Hematopoietic multipotent progenitor cell treated with erythropoietin and hydrocortisone succinate and interleukin-3 and kit ligand, for 4 days (in vitro differentiated cells): ENCODE measurements around the gene DTNA.
A peak's percentile ranks its signal among the peaks of the same experiment; 100 is the strongest.
"Not testable (repeated sequence)": the region's sequence is repeated elsewhere in the genome, so short reads cannot be mapped to it uniquely, and the experiment has no call there.

Experiments used
- DNase-seq: peaks from one replicate; pipeline ENCODE4 v3.0.0-alpha.2; 2015

DTNA gene

GRCh38 chr18:34864836-34865497 is 154.9 kb downstream of the DTNA start:
- peak; percentile 10 for DNase-seq

GRCh38 chr18:34866310-34866709 is 156.2 kb downstream of the DTNA start:
- no peak for DNase-seq

GRCh38 chr18:34866739-34867138 is 156.6 kb downstream of the DTNA start:
- DNase-seq, result peak; percentile 49

- DNase-seq, result peak; percentile 67
These were observed 157.4 kb downstream of the DTNA start for GRCh38 chr18:34867520-34867919.

GRCh38 chr18:34870555-34871310 is 160.6 kb downstream of the DTNA start:
- DNase-seq, result no peak

GRCh38 chr18:34871435-34871834 is 161.3 kb downstream of the DTNA start:
- no peak for DNase-seq

- no peak for DNase-seq
These were observed 162.0 kb downstream of the DTNA start for GRCh38 chr18:34872066-34872465.

- no peak for DNase-seq
These were observed 164.0 kb downstream of the DTNA start for GRCh38 chr18:34873986-34874580.

GRCh38 chr18:34875150-34875549 is 165.1 kb downstream of the DTNA start:
- DNase-seq, result no peak

GRCh38 chr18:34880403-34880802 is 170.3 kb downstream of the DTNA start:
- DNase-seq, result no peak

GRCh38 chr18:34880882-34881834 is 171.1 kb downstream of the DTNA start:
- DNase-seq, result peak; percentile 35

GRCh38 chr18:34884436-34884835 is 174.3 kb downstream of the DTNA start:
- DNase-seq, result no peak

- DNase-seq, result no peak
These were observed 176.1 kb downstream of the DTNA start for GRCh38 chr18:34886177-34886576.

GRCh38 chr18:34887881-34888580 is 177.9 kb downstream of the DTNA start:
- no peak for DNase-seq

- peak; percentile 39 for DNase-seq
These were observed 180.5 kb downstream of the DTNA start for GRCh38 chr18:34890486-34891085.

- DNase-seq, result no peak
These were observed 182.3 kb downstream of the DTNA start for GRCh38 chr18:34892379-34892778.

- DNase-seq, result no peak
These were observed 183.1 kb downstream of the DTNA start for GRCh38 chr18:34893239-34893638.

GRCh38 chr18:34901299-34901698 is 191.2 kb downstream of the DTNA start:
- peak; percentile 44 for DNase-seq

GRCh38 chr18:34904994-34905393 is 194.9 kb downstream of the DTNA start:
- no peak for DNase-seq

- DNase-seq, result not testable (repeated sequence)
These were observed 196.9 kb downstream of the DTNA start for GRCh38 chr18:34906985-34907384.

GRCh38 chr18:34909637-34910364 is 199.7 kb downstream of the DTNA start:
- DNase-seq, result no peak
